Bronchial epithelial cell (primary cell): ENCODE measurements around the gene WT1. TPM values are rescaled to one million over a fixed set of nuclear protein-coding genes. Genes with fewer than 3 reads are reported as not detected.

Source experiments
- DNase-seq: peaks from one replicate; pipeline ENCODE4 v3.0.0-alpha.2; 2010; ENCODE audit warnings: low read depth
- FAIRE-seq: peaks from 2 replicates; lab custom pipeline; 2011; peaks lifted over from hg19 to GRCh38; lab: Jason Lieb, UNC
- H3K27me3 ChIP-seq: 2 replicates; pipeline ENCODE4 v1.5.1; 2011; ENCODE audit warnings: low read length; ENCODE audit not compliant: control insufficient read depth, insufficient read depth
- H3K36me3 ChIP-seq: 2 replicates; pipeline ENCODE4 v1.5.1; 2011; ENCODE audit warnings: low read length; ENCODE audit not compliant: control insufficient read depth, insufficient read depth
- H3K4me3 ChIP-seq: 2 replicates; pipeline ENCODE4 v1.5.1; 2011; ENCODE audit warnings: mild to moderate bottlenecking, low read depth, low read length, control low read depth
- total RNA-seq: library from RNA; depleted of rRNA; stranded (reverse); fragments of >200 nt; gene quantifications from 2 replicates; pipeline ENCODE4 v1.2.1, GENCODE V29; 2014
- TF ChIP-seq, protein P1 (sequence below): IDR thresholded peaks from 2 replicates; pipeline ENCODE4 v1.5.1; 2011; ENCODE audit warnings: mild to moderate bottlenecking, moderate library complexity, low read length, control low read depth, inconsistent platforms; ENCODE audit not compliant: insufficient read depth, severe bottlenecking

Gene WT1
- total RNA-seq, 1 donor from 2014 or later = not detected

DNA sequence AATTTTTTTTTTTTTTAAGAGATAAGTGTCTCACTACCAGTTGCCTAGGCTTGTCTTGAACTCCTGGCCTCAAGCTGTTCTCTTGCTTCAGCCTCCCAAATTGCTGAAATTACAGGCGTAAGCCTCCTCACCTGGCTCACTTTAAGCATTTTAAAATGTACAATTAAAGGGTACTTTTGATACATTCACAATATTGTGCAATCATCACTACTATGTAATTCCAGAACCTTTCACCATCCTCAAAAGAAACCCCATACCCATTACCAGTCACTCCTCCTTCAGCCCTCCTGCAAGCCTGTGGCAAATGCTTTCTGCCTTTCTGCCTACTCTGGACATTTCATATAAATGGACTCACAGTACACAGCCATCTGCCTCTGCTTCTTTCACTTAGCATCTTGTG lies 34.5 kb upstream of the WT1 start:
- DNase-seq (no peak), FAIRE-seq (no peak)

DNA sequence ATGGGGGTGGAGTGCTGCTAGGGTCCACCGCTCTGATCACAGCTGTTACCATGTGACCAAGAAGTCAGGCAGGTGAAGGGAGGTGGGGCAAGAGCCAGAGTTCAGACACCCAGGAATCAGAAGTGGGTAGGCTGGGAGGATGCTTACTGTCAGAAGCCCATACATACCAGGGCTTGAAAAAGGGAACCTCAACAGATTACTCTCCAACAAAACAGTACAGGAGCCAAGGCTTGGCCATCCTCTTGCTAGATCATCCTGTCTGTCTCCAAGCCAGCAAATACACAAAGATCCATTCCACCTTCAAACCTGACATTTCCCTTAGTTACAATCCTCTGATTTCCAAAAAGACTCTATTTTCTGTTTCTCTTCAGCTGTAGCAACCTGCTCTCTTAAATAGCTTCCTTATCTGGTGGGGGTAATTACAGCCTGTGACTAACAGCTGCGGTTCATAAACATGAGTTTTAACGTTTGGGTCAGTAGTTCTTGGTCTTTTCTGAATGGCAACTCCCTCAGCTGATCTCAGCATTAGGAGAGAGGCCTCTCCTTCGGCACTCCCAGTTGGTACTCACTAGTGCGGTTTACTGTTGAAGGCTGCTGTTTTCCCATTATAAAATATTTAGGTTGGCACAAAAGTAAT lies 31.1 kb upstream of the WT1 start:
- H3K27me3 ChIP-seq = no peaks in the 10 kb centered on the region
- DNase-seq (no peak), FAIRE-seq (no peak)
- H3K36me3 ChIP-seq = no peaks in the 10 kb centered on the region
- TF ChIP-seq, protein P1, sequence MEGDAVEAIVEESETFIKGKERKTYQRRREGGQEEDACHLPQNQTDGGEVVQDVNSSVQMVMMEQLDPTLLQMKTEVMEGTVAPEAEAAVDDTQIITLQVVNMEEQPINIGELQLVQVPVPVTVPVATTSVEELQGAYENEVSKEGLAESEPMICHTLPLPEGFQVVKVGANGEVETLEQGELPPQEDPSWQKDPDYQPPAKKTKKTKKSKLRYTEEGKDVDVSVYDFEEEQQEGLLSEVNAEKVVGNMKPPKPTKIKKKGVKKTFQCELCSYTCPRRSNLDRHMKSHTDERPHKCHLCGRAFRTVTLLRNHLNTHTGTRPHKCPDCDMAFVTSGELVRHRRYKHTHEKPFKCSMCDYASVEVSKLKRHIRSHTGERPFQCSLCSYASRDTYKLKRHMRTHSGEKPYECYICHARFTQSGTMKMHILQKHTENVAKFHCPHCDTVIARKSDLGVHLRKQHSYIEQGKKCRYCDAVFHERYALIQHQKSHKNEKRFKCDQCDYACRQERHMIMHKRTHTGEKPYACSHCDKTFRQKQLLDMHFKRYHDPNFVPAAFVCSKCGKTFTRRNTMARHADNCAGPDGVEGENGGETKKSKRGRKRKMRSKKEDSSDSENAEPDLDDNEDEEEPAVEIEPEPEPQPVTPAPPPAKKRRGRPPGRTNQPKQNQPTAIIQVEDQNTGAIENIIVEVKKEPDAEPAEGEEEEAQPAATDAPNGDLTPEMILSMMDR = no peak
- H3K4me3 ChIP-seq = no peak overlapping the region

More for the DNA sequence above, 34.5 kb upstream of the WT1 start:
- Histone ChIP-seq H3K36me3 (no peaks in the 10 kb centered on the region), H3K4me3 (no peak overlapping the region), H3K27me3 (no peaks in the 10 kb centered on the region)
- TF ChIP-seq, protein P1 = no peak

DNA sequence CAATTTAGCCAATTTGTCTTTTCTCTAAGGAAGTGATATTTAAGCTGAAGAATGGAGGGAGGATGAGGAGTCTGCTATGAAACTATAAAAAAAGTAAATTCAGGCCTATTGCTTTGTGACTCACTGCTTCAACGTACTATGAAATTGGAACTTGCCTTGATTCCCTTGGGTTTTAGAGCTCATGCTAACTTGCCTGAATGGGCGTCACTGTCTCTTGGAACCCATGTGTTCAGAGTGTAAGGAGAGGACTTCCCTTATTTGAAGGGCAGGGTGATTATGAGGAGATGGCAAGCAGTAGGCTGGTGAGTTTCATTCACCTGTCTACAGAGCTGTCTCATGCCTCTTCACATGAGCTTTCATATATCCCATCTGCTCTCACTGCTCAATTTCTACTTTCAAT lies 28.7 kb upstream of the WT1 start:
- no peak for FAIRE-seq
- Histone ChIP-seq H3K4me3 (no peak overlapping the region), H3K27me3 (no peaks in the 10 kb centered on the region), H3K36me3 (no peaks in the 10 kb centered on the region)
- DNase-seq = no peak
- TF ChIP-seq, protein P1 = no peak

DNA sequence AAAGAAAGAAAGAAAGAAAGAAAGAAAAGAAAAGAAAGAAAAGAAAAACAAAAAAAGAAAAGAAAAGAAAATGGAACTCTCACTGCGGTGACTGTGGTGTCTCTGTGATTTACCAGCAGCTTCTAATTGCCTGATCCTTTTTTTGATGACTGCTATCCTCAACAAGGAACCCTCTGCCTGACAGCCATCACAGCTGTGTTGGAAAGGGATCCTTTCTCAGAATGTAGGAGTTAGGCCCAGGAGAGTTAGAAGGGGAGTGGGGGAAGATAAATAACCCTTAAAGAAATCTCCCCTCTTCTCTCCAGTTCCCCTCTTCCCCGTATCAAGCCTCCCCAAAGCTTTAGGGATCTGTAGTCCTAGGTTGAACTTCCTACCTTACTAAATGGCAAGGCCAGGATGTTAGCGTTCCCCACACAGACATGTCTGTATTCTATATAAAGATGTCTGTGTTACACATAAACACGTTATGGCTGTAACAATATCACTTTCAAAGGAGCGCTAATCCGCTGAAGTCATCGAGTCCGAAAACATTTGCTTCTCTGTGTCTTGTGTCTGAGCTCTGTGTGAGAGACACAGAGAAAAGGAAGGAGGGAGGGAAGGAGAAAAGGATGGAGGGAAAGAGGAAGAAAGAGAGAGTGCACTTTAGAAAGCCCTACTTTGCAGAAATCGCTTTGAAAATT lies 26.8 kb upstream of the WT1 start:
- FAIRE-seq (no peak), DNase-seq (no peak)
- Histone ChIP-seq H3K4me3 (no peak overlapping the region), H3K27me3 (no peaks in the 10 kb centered on the region), H3K36me3 (no peaks in the 10 kb centered on the region)
- TF ChIP-seq, protein P1 = no peak

DNA sequence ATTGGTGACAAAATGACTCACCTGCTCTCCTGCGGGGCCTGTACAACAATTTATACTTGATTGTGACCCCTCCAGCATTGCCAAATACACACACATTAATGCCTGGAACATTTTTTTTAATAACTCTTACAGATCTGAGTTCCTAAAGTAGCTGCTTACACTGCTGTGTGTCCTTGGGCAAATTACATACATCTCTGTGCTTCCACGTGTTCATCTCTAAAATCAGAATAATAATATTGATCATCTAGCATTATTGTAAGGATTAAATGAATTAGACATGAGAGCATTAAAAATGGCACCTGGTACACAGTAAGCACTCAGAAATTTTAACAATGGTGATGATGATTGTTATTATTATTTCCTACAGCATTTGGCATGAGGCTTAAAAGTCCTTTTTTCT lies 21.5 kb upstream of the WT1 start:
- Histone ChIP-seq H3K4me3 (no peak overlapping the region), H3K36me3 (no peaks in the 10 kb centered on the region), H3K27me3 (no peaks in the 10 kb centered on the region)
- no peak for DNase-seq
- TF ChIP-seq, protein P1 = no peak
- no peak for FAIRE-seq

DNA sequence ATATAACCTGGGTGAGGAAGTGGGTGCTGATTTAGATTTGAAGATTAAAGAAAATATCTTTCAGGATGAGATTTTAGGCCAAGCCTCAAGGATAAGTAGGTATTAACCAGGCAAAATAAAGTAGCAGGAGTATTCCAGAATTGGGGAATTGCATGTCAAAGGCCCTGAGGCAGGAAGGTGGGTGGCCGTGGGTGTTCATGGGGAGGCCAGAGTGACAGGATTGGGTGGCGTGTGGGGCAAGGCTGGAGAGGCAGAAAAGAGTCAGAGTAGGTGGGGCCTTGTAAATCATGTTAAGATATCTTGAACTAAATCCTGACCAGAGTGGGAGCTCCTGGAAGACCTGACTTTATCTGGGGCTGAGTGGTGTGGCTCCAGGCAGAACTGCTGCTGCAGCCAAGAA lies 19.7 kb upstream of the WT1 start:
- DNase-seq (no peak), FAIRE-seq (no peak)
- TF ChIP-seq, protein P1 = no peak
- Histone ChIP-seq H3K4me3 (no peak overlapping the region), H3K27me3 (no peaks in the 10 kb centered on the region), H3K36me3 (no peaks in the 10 kb centered on the region)
